Neural cell (in vitro differentiated cells): Measurements from ENCODE around the gene ZNF37A.

Experiments used
- EP300 ChIP-seq: fragments of 450-650 bp; conservative IDR thresholded peaks from 2 replicates; pipeline ENCODE4 v1.6.1; 2014; ENCODE audit warnings: antibody characterized with exemption, mild to moderate bottlenecking, moderate library complexity; ENCODE audit not compliant: poor library complexity, severe bottlenecking
- EZH2 ChIP-seq: fragments of 200-600, 300-800 bp; shearing (Covaris generic), sonication (generic); IDR thresholded peaks from 2 replicates; pipeline ENCODE4 v1.6.1; 2014; ENCODE audit warnings: antibody characterized with exemption, low read length, borderline replicate concordance, mild to moderate bottlenecking; ENCODE audit not compliant: insufficient read depth, poor library complexity, severe bottlenecking
- POLR2AphosphoS5 ChIP-seq: IDR thresholded peaks from 2 replicates; pipeline ENCODE4 v1.6.1; 2012
- RAD21 ChIP-seq: fragments of 450-650 bp; conservative IDR thresholded peaks from 2 replicates; pipeline ENCODE4 v1.6.1; 2014; ENCODE audit warnings: antibody characterized with exemption, mild to moderate bottlenecking, moderate library complexity
- SMC3 ChIP-seq: fragments of 450-650 bp; conservative IDR thresholded peaks from 2 replicates; pipeline ENCODE4 v1.6.1; 2014; ENCODE audit warnings: antibody characterized with exemption, mild to moderate bottlenecking, moderate library complexity; ENCODE audit not compliant: poor library complexity
- TAF1 ChIP-seq: IDR thresholded peaks from 2 replicates; pipeline ENCODE4 v1.6.1; 2012; ENCODE audit warnings: low read depth
- TF ChIP-seq, protein P1 (sequence below): fragments of 450-650 bp; IDR thresholded peaks from 2 replicates; pipeline ENCODE4 v1.5.1; 2014; ENCODE audit warnings: antibody characterized with exemption, mild to moderate bottlenecking, moderate library complexity; ENCODE audit not compliant: poor library complexity, severe bottlenecking
- TF ChIP-seq, protein P2 (sequence below): IDR thresholded peaks from 2 replicates; pipeline ENCODE4 v1.6.1; 2012; ENCODE audit warnings: borderline replicate concordance

DNA sequence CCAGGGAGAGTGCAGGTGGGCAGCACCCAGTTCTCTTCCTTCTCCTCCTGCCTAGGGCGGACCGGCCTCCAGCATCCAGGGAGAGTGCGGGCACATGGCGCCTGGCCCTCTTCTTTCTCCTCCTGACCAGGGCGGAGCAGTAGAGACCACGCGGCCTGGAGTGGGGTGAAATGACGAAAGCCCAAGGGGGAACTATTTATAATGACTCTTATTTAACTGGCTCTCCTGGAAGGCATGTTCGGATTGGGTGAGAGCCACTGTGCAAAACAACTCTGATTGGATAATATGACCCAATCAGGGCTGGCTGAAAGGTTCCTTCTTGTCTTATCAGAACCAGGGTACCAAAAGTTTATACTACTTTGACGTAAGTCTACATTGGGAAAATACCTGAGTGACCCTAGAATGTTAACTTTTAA is 63.1 kb downstream of the ZNF37A start:
- TF ChIP-seq RAD21 (no peak), POLR2AphosphoS5 (no peak), TAF1 (no peak), EZH2 (no peak), EP300 (no peak), SMC3 (no peak)
- TF ChIP-seq, protein P1, sequence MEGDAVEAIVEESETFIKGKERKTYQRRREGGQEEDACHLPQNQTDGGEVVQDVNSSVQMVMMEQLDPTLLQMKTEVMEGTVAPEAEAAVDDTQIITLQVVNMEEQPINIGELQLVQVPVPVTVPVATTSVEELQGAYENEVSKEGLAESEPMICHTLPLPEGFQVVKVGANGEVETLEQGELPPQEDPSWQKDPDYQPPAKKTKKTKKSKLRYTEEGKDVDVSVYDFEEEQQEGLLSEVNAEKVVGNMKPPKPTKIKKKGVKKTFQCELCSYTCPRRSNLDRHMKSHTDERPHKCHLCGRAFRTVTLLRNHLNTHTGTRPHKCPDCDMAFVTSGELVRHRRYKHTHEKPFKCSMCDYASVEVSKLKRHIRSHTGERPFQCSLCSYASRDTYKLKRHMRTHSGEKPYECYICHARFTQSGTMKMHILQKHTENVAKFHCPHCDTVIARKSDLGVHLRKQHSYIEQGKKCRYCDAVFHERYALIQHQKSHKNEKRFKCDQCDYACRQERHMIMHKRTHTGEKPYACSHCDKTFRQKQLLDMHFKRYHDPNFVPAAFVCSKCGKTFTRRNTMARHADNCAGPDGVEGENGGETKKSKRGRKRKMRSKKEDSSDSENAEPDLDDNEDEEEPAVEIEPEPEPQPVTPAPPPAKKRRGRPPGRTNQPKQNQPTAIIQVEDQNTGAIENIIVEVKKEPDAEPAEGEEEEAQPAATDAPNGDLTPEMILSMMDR: no peak
- TF ChIP-seq, protein P2, sequence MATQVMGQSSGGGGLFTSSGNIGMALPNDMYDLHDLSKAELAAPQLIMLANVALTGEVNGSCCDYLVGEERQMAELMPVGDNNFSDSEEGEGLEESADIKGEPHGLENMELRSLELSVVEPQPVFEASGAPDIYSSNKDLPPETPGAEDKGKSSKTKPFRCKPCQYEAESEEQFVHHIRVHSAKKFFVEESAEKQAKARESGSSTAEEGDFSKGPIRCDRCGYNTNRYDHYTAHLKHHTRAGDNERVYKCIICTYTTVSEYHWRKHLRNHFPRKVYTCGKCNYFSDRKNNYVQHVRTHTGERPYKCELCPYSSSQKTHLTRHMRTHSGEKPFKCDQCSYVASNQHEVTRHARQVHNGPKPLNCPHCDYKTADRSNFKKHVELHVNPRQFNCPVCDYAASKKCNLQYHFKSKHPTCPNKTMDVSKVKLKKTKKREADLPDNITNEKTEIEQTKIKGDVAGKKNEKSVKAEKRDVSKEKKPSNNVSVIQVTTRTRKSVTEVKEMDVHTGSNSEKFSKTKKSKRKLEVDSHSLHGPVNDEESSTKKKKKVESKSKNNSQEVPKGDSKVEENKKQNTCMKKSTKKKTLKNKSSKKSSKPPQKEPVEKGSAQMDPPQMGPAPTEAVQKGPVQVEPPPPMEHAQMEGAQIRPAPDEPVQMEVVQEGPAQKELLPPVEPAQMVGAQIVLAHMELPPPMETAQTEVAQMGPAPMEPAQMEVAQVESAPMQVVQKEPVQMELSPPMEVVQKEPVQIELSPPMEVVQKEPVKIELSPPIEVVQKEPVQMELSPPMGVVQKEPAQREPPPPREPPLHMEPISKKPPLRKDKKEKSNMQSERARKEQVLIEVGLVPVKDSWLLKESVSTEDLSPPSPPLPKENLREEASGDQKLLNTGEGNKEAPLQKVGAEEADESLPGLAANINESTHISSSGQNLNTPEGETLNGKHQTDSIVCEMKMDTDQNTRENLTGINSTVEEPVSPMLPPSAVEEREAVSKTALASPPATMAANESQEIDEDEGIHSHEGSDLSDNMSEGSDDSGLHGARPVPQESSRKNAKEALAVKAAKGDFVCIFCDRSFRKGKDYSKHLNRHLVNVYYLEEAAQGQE: no peak
